Measurements from ENCODE around the gene STRN4.

- TF ChIP-seq CTCF (conservative IDR thresholded peaks at IDR 0.05 in 1 of 2, IDR thresholded peaks at IDR 0.05 in 1 of 2; ENCODE audit: low read depth in 1 of 2, low read length in 2 of 2) (no peak), EZH2 (IDR thresholded peaks at IDR 0.05; ENCODE audit: low read length, missing control alignments) (no peak)
Observed at GRCh38 chr19:46772170-46773017, 26.1 kb upstream of the STRN4 start.

All from fibroblast of lung (primary cell).